Activated naive CD4-positive, alpha-beta T cell treated with anti-CD3 and anti-CD28 coated beads, Interleukin-2, amount 50 U/mL, for 24 hours (primary cell): ENCODE measurements around the gene FIS1.
"Not testable (repeated sequence)": the region's sequence is repeated elsewhere in the genome, so short reads cannot be mapped to it uniquely, and the experiment has no call there.

ENCODE experiments used
- H3K27ac Mint-ChIP-seq: one replicate; pipeline ENCODE4 v1.8.0; 2021; ENCODE audit warnings: mild to moderate bottlenecking, mixed read lengths
- H3K27me3 Mint-ChIP-seq: one replicate; pipeline ENCODE4 v1.8.0; 2021; ENCODE audit warnings: mixed read lengths
- H3K36me3 Mint-ChIP-seq: one replicate; pipeline ENCODE4 v1.8.0; 2021; ENCODE audit warnings: mixed read lengths
- H3K4me1 Mint-ChIP-seq: one replicate; pipeline ENCODE4 v1.8.0; 2021; ENCODE audit warnings: mixed read lengths
- H3K4me3 Mint-ChIP-seq: one replicate; pipeline ENCODE4 v1.8.0; 2021; ENCODE audit warnings: mild to moderate bottlenecking, mixed read lengths
- H3K9me3 Mint-ChIP-seq: one replicate; pipeline ENCODE4 v1.8.0; 2021; ENCODE audit warnings: mixed read lengths

The FIS1 gene

GRCh38 chr7:101203740-101204738 is 40.8 kb downstream of the FIS1 start:
- peak overlapping the region; percentile 81 for H3K4me3 Mint-ChIP-seq
- H3K27me3 Mint-ChIP-seq: peaks cover 14% of the 10 kb centered on the region
- peak overlapping the region; percentile 94 for H3K27ac Mint-ChIP-seq
- H3K36me3 Mint-ChIP-seq, H3K9me3 Mint-ChIP-seq: not testable (repeated sequence)
- peaks cover 17% of the 10 kb centered on the region for H3K4me1 Mint-ChIP-seq

- Mint-ChIP-seq H3K9me3 (no peaks in the 10 kb centered on the region), H3K4me3 (peak overlapping the region; percentile 19), H3K27me3 (peaks cover 16% of the 10 kb centered on the region), H3K36me3 (peaks cover 1% of the 10 kb centered on the region), H3K4me1 (peaks cover 17% of the 10 kb centered on the region), H3K27ac (no peak overlapping the region)
Measured at GRCh38 chr7:101202603-101202918, 42.3 kb downstream of the FIS1 start.

GRCh38 chr7:101201695-101202602 is 42.9 kb downstream of the FIS1 start:
- Mint-ChIP-seq H3K4me1 (peaks cover 17% of the 10 kb centered on the region), H3K36me3 (peaks cover 1% of the 10 kb centered on the region), H3K27ac (no peak overlapping the region), H3K4me3 (peak overlapping the region; percentile 19), H3K9me3 (no peaks in the 10 kb centered on the region), H3K27me3 (peaks cover 16% of the 10 kb centered on the region)

- Mint-ChIP-seq H3K27me3 (peaks cover 16% of the 10 kb centered on the region), H3K27ac (no peak within 1 kb of the TSS), H3K4me1 (peaks cover 17% of the 10 kb centered on the region)
Measured at GRCh38 chr7:101200862-101201599, 43.9 kb downstream of the FIS1 start, which contains the start of gene MOGAT3. Gene MOGAT3 (minus strand): TSS chr7:101201036. CDS start chr7:101200854, 182 bp downstream.

GRCh38 chr7:101200504-101200861 is 44.4 kb downstream of the FIS1 start:
- Mint-ChIP-seq H3K4me3 (no peak overlapping the region), H3K36me3 (no peaks in the 10 kb centered on the region), H3K4me1 (peaks cover 17% of the 10 kb centered on the region), H3K9me3 (no peaks in the 10 kb centered on the region), H3K27me3 (peaks cover 16% of the 10 kb centered on the region), H3K27ac (no peak overlapping the region)

More at GRCh38 chr7:101200862-101201599, 43.9 kb downstream of the FIS1 start, which contains the start of gene MOGAT3:
- peaks cover 1% of the 10 kb centered on the region for H3K36me3 Mint-ChIP-seq
- H3K4me3 Mint-ChIP-seq: no peak within 1 kb of the TSS
- H3K9me3 Mint-ChIP-seq: no peaks in the 10 kb centered on the region

- Mint-ChIP-seq H3K27me3 (peaks cover 16% of the 10 kb centered on the region), H3K4me1 (peaks cover 17% of the 10 kb centered on the region)
- not testable (repeated sequence) for H3K36me3 Mint-ChIP-seq, H3K27ac Mint-ChIP-seq, H3K4me3 Mint-ChIP-seq, H3K9me3 Mint-ChIP-seq
Measured at GRCh38 chr7:101199522-101199921, 45.4 kb downstream of the FIS1 start.

GRCh38 chr7:101198476-101198875 is 46.4 kb downstream of the FIS1 start:
- peaks cover 10% of the 10 kb centered on the region for H3K4me1 Mint-ChIP-seq
- H3K4me3 Mint-ChIP-seq: no peak overlapping the region
- no peak overlapping the region for H3K27ac Mint-ChIP-seq
- H3K36me3 Mint-ChIP-seq: no peaks in the 10 kb centered on the region
- H3K27me3 Mint-ChIP-seq: peaks cover 14% of the 10 kb centered on the region
- no peaks in the 10 kb centered on the region for H3K9me3 Mint-ChIP-seq

GRCh38 chr7:101197991-101198390 is 46.9 kb downstream of the FIS1 start:
- H3K9me3 Mint-ChIP-seq: no peaks in the 10 kb centered on the region
- H3K27me3 Mint-ChIP-seq: peaks cover 14% of the 10 kb centered on the region
- no peak overlapping the region for H3K27ac Mint-ChIP-seq
- H3K4me1 Mint-ChIP-seq: peaks cover 9% of the 10 kb centered on the region
- no peaks in the 10 kb centered on the region for H3K36me3 Mint-ChIP-seq
- H3K4me3 Mint-ChIP-seq: no peak overlapping the region

- Mint-ChIP-seq H3K27me3 (peaks cover 7% of the 10 kb centered on the region), H3K27ac (no peak overlapping the region), H3K4me3 (no peak overlapping the region), H3K36me3 (no peaks in the 10 kb centered on the region), H3K4me1 (peaks cover 5% of the 10 kb centered on the region), H3K9me3 (no peaks in the 10 kb centered on the region)
Measured at GRCh38 chr7:101195884-101196283, 49.0 kb downstream of the FIS1 start.
